AG04450 (cell line): ENCODE data around the gene PPP1CA. TPM values are rescaled to one million over a fixed set of nuclear protein-coding genes. Genes with fewer than 3 reads are reported as not detected.

Experiments used
- CTCF ChIA-PET: fragments of 300-600, 350-600 bp; formaldehyde crosslinking; extraction: SDS; loops from one replicate; lab custom pipeline; 2022; ENCODE audit warnings: antibody characterized with exemption, inconsistent platforms; lab: Charles Lee
- POLR2A ChIA-PET: fragments of 350-600 bp; formaldehyde crosslinking; extraction: SDS; loops from one replicate; lab custom pipeline; 2021; ENCODE audit warnings: antibody characterized with exemption, inconsistent platforms; lab: Yijun Ruan, JAX
- DNase-seq: peaks from one replicate; pipeline ENCODE4 v3.0.0-alpha.2; 2011; ENCODE audit warnings: low read depth, low spot score
- H3K27ac ChIP-seq: one replicate; pipeline ENCODE4 v1.5.1; 2012; ENCODE audit warnings: low read depth, low read length, control low read depth
- H3K27me3 ChIP-seq: one replicate; pipeline ENCODE4 v1.6.0; 2012; ENCODE audit warnings: low read length; ENCODE audit not compliant: control insufficient read depth, insufficient read depth
- H3K4me3 ChIP-seq: 2 replicates; pipeline ENCODE4 v1.5.1; 2011; ENCODE audit warnings: mild to moderate bottlenecking, low read depth, low read length, control low read depth
- H3K9me3 ChIP-seq: 2 replicates; pipeline ENCODE4 v1.5.1; 2012; ENCODE audit warnings: low read length; ENCODE audit not compliant: control insufficient read depth, insufficient read depth
- polyA plus RNA-seq: library from polyadenylated mRNA; depleted of rRNA; stranded (reverse); fragments of >200 nt; gene quantifications from 2 replicates; pipeline ENCODE4 v1.2.3, GENCODE V29; 2011
- TF ChIP-seq, protein P1 (sequence below): IDR thresholded peaks from 2 replicates; pipeline ENCODE4 v1.5.1; 2011; ENCODE audit warnings: low read depth, low read length, control low read depth, inconsistent platforms

The PPP1CA gene
- polyA plus RNA-seq, 1 experiment = 116 TPM

DNA sequence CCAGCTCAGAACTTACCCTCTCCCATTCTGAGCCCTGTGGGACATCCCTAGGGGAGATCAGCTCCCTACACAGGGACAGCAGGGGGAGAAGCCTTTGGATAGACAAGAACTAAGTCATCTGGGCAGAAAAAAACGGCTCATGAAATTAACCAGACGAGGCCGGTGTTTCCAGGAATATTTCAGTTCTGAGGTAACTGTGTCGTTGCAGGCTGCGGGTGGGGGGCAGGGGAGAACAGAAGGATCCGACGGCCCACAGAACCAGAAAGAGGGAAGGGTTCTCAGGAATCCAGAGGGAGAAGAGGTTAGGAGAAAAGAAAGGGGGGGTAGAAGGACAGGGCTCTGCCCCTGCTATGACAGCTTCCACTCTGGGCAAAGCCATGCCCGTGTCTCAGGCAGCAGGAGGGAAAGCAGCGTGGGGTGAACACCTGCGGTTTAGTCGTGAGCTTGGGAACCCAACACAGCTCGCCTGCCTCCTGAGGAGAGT lies 31.8 kb downstream of the PPP1CA start:
- Histone ChIP-seq H3K4me3 (peak overlapping the region; percentile 31), H3K9me3 (no peaks in the 10 kb centered on the region; the same call in 1 of the 2 replicates), H3K27me3 (no peaks in the 10 kb centered on the region), H3K27ac (peak overlapping the region; percentile 89)
- TF ChIP-seq, protein P1, sequence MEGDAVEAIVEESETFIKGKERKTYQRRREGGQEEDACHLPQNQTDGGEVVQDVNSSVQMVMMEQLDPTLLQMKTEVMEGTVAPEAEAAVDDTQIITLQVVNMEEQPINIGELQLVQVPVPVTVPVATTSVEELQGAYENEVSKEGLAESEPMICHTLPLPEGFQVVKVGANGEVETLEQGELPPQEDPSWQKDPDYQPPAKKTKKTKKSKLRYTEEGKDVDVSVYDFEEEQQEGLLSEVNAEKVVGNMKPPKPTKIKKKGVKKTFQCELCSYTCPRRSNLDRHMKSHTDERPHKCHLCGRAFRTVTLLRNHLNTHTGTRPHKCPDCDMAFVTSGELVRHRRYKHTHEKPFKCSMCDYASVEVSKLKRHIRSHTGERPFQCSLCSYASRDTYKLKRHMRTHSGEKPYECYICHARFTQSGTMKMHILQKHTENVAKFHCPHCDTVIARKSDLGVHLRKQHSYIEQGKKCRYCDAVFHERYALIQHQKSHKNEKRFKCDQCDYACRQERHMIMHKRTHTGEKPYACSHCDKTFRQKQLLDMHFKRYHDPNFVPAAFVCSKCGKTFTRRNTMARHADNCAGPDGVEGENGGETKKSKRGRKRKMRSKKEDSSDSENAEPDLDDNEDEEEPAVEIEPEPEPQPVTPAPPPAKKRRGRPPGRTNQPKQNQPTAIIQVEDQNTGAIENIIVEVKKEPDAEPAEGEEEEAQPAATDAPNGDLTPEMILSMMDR = peak; percentile 13; the same call in 1 of the 2 replicates
- ChIA-PET POLR2A (interaction anchor here (0.7 to 8.0 kb wide), 5 partner anchors 10 to 159 kb away, joined by 4 to 106 read pairs (median 4); partner anchors contain the start of genes POLD4 and PPP1CA), CTCF (interaction anchor here (1.3 to 24.1 kb wide), 4 partner anchors 12 to 108 kb away, joined by 3 to 716 read pairs (median 23); partner anchors contain the start of gene POLD4)
- DNase-seq = no peak

DNA sequence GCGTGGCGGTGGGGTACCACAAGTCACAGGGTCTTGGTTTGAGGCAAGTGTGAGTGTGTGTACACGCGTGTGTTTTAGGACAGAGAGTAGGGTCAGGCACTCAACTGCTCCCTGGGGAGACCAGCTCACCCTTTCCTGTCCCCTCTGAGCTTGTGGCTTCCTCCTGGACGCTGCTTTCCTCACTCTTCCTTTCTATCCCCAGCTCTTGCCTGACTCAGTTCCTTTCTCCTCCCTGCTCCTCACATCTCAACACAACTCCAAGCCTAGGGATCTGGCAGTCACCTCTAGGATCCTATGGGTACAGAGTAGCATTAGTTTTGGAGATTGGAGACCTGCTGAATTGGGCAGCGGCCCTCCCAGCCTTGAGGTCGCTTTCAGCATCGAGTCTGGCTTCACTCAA lies 32.4 kb downstream of the PPP1CA start:
- TF ChIP-seq, protein P1 = no peak
- CTCF ChIA-PET = interaction anchor here (3.0 to 24.1 kb wide), 2 partner anchors 11 to 12 kb away, joined by 39 to 716 read pairs; partner anchors contain the start of gene POLD4
- no peaks in the 10 kb centered on the region; the same call in 1 of the 2 replicates for H3K9me3 ChIP-seq
- DNase-seq = no peak
- H3K4me3 ChIP-seq = no peak overlapping the region; the same call in 1 of the 2 replicates
- POLR2A ChIA-PET = interaction anchor here (0.7 to 8.0 kb wide), 4 partner anchors 10 to 159 kb away, joined by 4 to 106 read pairs (median 4); partner anchors contain the start of genes POLD4 and PPP1CA
- H3K27ac ChIP-seq = peak overlapping the region; percentile 89
- H3K27me3 ChIP-seq = no peaks in the 10 kb centered on the region

DNA sequence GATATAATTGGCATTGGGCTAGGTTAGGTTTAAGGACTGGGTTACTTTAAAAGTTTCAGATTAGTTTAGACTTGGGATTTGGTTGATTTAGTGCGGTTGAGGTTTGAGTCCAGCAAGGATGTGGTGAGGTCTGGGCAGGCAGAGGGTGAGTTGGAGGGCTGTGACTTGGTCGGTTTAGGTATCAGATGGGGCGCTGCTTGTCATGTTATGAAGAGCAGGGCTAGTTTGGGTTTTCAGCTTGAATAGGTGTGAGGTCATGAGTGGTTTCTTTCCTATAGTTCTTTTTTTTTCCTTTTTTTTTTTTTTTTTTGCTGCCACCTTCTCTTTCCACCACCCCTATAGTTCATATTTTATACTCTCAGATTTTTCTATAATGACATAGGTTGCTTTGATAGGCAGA lies 33.0 kb downstream of the PPP1CA start:
- POLR2A ChIA-PET = interaction anchor here (0.6 to 8.0 kb wide), 4 partner anchors 11 to 70 kb away, joined by 3 to 106 read pairs (median 4); partner anchors contain the start of genes POLD4 and PPP1CA
- CTCF ChIA-PET = interaction anchor here (3.0 to 24.1 kb wide), 2 partner anchors 10 to 13 kb away, joined by 39 to 716 read pairs; partner anchors contain the start of gene POLD4
- Histone ChIP-seq H3K9me3 (no peaks in the 10 kb centered on the region; the same call in 1 of the 2 replicates), H3K27ac (no peak overlapping the region), H3K27me3 (no peaks in the 10 kb centered on the region), H3K4me3 (no peak overlapping the region)
- DNase-seq = no peak
- TF ChIP-seq, protein P1 = no peak

DNA sequence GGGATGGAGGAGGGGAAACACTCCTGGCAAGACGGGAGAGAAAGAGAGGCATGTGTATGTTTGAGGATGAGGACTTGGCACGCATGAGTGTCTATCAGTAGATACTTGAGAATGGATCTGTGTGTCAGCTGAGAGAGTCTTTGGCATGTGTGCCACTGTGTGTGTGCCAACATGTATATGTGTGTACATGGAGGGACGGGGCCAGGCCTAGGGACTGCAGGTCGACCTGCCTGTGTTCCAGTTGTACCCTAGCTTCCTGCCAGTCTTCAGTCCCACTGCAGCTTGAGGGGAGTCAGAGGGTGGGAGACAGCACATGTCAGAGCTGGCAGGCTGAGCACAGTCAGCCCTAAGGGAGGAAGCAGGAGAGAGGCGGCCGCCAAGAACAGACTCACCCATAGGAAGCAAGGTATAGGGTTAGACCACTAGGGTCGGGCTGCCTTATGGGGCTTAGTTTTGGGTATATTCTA lies 33.9 kb downstream of the PPP1CA start:
- Histone ChIP-seq H3K9me3 (no peaks in the 10 kb centered on the region; the same call in 1 of the 2 replicates), H3K27me3 (no peaks in the 10 kb centered on the region), H3K4me3 (no peak overlapping the region), H3K27ac (no peak overlapping the region)
- ChIA-PET CTCF (interaction anchor here (1.0 to 19.6 kb wide), 5 partner anchors 11 to 34 kb away, joined by 3 to 716 read pairs (median 7); partner anchors contain the start of genes CLCF1, PPP1CA and RAD9A), POLR2A (interaction anchor here (3.5 kb wide), 1 partner anchor 14 kb away, joined by 12 read pairs; the partner anchor contains the start of gene POLD4)
- DNase-seq = no peak
- TF ChIP-seq, protein P1 = no peak
